Endothelial cell of hepatic sinusoid (primary cell): ENCODE results near the gene PFN3.
"Not testable (repeated sequence)": the region's sequence is repeated elsewhere in the genome, so short reads cannot be mapped to it uniquely, and the experiment has no call there.

Experiments used
- in situ Hi-C: cut with HindIII; loops from 2 replicates; pipeline ENCODE4 v1.10.0; 2017; ENCODE audit warnings: low sequenced_read_pairs

PFN3 gene

DNA sequence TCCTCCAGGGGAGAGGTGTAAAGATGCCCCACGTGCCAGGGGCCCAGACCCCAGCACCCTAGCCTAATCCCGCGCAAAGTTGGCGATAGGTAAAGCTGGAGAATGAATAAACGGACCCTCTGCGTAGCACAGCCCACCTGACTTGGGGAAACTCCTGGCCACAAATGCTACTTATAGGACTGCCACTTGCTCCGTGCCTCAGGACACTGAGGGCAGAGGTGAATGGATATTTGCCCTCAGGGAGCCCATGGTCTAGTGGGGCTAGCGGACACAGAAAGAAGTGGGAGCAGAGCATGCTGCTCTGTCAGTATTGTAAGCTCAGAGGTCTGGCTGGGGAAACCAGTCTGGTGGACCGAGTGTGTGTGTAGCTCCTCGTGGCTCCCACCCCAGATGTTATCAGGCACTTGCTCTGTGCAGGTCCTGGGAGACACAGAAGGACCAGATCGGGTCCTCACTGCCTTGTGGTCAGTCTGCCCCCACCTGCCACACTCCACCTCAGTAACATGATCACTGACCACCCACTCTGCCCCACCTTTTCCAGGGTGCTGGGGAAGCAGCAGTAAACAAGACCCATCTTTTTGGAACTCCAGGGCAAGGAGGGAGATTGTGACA is 26.9 kb upstream of the PFN3 start:
- in situ Hi-C loops = loop anchor here (25.0 kb wide), 1 partner anchor 315 kb away; no protein-coding TSS in a partner anchor

DNA sequence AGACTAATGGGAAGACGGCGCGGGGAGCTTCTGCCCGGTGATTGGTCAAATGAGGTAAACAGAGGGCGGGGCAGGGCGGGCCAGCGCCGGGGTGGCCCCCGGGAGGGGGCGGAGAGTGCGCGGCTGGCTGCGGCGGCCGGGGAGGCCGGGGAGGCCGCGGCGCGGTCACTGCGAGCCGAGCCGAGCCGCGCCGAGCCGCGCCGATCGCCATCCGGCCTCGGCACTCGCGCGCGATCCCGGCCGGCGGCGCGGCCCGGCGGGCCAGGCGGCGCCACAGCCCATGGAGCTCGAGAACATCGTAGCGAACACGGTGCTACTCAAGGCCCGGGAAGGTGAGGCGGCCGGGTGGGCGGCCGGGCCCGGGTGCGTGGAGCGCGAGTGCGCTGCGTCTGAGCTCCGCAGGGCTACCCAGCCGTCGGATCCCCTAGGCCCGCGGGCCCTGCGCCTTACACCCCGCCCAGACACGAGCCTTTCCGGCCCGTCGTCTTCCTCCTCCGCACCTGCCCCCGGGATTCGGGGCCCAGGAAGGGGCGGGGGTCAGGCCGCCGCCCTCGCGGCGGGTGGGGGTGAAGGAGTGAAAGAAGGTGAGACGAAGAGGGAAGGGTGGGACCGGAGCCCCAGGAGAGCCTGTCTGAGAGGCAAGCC is 26.2 kb upstream of the PFN3 start, which contains the start of gene GRK6:
TSS of gene GRK6 (plus strand) at position 111 of the 645 bp plus-strand sequence. CDS start at position 281, 170 bp downstream.
- in situ Hi-C loops = loop anchor here (25.0 kb wide), 1 partner anchor 314 kb away; no protein-coding TSS in a partner anchor

DNA sequence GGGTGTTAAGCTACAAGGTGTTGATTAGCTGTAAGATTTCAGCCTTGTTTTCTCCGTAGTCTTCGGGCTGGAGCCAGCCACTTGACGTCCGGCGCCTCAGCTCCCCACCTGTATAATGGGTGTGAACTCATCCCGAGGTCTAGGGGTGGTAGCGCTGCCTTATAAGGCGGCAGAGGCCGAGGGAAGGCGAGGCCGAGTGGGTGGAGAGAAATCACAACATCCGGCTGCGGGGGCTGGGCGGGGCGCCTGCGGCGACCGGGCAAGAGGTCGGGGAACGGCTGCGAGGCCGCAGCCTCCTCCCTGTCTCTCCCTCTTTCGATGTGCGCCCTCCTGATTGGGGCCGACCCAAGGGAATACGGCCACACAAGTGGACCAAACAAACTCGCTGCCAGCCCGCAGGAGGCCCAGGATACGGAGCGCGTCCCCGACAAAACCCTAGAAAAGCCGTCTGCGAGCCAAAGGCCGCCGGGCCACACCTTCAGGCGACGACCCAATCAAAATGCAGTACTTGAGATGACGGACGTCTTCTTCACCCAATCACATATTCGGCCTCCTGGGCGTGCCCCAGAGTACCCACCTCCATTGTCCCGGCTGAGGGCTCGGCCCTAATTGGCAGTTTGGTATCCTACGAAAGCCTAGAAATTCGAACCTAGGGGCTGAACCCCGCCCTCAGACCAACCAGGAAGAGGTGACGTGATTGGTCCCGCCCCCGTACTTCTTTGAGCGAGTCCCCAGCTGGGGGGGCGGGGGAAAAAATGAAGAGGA is 25.5 kb upstream of the PFN3 start:
- in situ Hi-C loops = loop anchor here (25.0 kb wide), 1 partner anchor 314 kb away; no protein-coding TSS in a partner anchor

DNA sequence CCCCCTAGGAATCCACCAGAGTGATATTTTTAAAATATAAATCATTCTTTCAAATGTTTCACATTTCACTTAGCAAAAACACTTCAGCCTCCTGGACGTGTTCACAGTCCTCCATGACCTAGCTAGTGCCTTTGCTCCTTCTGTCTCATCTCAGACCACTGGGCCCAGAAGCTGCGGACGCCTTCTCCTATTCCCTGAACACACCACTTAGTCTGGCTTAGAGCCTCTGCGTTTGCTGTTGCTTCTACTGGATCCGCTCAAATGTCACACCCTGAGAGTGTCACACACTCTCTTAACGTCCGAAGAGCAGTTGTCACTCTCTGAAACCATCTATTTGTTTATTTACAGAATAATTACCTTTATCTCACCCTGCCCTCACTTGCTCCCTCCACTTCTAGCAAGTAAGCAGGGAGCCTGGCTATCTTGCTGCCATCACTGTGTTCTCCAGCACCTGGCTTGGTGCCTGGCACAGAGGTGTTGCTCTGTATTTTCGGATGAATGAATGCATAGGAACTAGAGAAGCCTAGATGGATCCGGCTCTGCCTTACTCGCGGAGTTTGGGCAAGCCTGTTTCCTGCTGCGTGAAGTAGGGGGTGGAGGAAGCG is 24.8 kb upstream of the PFN3 start:
- in situ Hi-C loops = loop anchor here (25.0 kb wide), 1 partner anchor 313 kb away; no protein-coding TSS in a partner anchor

DNA sequence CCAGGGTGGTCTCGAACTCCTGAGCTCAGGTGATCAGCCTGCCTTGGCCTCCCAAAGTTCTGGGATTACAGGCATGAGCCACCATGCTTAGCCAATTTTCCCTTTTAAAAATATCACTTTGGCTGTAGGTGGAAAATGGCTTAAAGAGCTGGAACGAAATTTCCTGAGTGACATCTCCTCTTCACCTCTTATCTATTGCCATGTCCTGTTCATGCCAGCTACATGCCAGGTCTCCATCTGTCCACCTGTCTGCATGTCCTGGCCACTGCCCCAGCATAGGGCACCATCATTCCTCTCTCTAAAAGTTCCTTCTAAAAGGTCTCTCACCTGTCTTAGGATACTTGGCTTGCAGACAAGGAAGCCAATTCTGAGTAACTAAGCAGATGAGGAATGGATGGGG is 23.2 kb upstream of the PFN3 start:
- in situ Hi-C loops = no loop called here

DNA sequence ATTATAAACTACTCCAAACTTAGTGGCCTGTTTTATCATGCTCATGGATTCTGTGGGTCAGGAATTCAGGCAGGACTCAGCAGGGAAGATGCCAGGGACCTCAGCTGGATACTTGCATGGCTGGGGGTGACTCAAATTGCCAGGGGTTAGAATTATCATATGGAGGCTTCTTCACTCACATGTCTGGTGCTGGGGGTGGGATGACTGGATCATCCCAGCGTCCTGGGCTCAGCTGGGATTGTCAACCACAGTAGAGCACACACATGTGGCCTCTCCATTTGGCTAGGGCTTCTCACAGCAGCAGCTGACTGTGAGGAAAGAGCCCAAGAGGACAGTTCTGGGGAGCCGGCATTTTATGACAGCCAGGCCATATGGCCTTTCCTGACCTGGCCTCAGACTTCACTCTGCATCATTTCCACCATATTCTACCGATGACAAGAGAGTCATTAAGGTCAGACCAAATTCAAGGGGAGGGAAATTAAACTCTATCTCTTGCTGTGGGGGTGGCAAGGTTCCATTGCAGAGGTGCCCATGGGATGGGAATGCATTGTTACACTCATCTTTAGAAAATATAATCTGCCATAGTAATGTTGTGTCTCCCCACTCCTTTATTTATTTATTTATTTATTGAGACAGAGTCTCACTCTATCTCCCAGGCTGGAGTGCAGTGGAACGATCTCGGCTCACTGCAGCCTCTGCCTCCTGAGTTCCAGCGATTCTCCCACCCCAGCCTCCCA is 20.8 kb upstream of the PFN3 start:
- in situ Hi-C loops = no loop called here

DNA sequence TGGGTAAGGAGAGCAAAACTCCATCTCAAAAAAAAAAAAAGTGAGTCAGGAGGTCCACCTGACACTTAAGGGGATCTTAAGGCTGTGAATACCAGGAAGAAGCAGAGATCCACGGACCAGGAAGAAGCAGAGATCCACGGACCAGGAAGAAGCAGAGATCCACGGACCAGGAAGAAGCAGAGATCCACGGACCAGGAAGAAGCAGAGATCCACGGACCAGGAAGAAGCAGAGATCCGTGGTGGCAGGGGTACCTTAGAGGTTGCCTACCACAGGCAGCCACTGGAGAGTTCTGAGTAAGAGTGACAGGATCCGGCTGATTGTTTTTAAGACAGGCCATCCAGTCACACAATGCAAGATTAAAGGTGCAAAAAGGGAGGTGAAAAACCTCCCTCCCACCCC is 20.0 kb upstream of the PFN3 start:
- in situ Hi-C loops = not testable (repeated sequence)

DNA sequence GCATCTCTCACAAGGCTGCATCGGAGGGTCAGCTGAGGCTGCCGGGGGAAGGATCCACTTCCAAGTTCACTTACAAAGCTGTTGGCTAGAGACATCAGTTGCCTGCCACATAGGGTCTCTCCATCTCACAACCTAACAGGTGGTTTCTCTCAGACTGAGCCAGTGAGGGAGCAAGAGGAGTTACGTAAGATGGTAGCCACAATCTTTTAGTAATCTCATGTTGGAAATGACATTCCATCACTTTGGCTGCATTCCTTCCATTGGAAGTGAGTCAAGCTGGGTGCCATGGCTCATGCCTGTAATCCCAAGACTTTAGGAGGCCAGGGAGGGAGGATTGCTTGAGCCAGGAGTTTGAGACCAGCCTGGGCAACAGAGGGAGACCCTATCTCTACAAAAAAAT is 18.6 kb upstream of the PFN3 start:
- in situ Hi-C loops = no loop called here

DNA sequence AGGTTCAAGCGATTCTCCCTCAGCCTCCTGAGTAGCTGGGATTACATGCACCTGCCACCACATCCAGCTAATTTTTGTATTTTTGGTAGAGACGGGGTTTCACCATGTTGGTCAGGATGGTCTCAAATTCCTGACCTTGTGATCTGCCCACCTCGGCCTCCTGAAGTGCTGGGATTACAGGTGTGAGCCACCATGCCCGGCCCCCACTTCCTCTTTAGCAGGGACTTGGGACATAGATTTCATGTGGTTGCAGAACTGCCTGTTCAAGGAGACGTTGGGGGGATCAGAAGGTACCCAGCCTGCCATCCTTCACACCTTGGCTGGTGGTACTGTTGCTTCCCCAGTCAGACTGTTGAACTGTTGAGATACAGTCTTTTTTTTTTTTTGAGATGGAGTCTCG is 16.6 kb upstream of the PFN3 start:
- in situ Hi-C loops = not testable (repeated sequence)

DNA sequence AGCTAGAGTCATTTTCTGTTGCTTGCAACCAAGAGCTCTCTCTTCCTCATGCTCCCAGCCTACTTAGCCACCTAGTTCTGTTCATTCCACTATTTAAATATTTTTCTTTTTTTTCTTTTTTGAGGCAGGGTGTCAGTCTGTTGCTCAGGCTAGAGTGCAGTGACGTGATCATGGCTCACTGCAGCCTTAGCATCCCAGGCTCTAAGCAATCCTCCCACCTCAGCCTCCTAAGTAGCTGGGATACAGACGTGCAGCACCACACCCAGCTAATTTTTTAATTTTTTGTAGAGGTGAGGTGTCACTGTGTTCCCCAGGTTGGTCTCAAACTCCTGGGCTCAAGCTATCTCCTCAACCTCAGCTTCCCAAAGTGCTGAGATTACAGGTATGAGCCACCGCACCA is 14.0 kb upstream of the PFN3 start:
- in situ Hi-C loops = no loop called here

DNA sequence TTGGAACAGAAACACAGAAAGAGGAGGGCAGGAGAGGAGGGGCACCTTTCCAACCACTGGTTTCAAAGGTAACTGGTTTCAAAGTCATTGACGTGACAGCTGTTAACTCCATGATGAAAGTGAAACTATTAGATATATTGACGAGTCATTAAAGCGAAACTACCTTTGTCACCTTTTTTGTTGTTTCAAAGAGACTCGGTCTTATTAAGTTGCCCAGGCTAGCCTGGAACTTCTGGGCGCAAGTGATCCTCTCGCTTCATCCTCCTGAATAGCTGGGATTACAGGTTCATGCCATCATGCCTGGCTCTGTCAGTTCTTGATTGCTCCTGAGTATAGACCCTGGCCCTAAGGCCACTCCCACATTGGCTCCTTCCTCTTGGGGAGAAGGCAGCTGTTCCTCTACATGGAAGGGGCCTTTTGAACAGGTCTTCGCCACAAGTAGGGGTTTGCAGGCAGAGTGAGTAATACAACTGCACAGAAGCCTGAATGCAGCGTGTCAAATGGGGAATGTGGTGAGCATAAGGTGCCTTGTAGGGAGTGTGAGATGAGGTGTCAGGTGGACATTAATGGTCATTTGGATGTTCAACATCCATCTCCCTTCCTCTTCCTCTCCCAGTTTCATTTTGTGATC is 12.3 kb upstream of the PFN3 start:
- in situ Hi-C loops = no loop called here

DNA sequence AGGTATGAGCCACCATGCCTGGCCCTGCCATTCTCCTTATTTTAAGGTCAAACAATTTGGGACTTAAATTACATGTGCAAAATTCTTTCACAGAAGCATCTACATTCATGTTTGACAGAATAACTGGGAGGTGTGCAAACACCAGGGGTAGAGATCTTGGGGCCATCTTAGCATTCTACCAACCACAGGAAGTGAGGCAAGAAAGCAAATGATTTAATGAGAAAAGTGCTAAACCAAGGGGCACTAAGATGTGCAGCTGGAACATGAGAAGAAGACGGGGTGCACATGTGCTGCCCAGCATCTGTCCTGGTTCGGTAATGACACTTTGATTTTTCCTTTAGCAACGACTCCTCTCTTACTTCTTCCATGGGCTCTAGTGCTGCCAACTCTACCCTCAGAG is 10.1 kb upstream of the PFN3 start:
- in situ Hi-C loops = no loop called here

DNA sequence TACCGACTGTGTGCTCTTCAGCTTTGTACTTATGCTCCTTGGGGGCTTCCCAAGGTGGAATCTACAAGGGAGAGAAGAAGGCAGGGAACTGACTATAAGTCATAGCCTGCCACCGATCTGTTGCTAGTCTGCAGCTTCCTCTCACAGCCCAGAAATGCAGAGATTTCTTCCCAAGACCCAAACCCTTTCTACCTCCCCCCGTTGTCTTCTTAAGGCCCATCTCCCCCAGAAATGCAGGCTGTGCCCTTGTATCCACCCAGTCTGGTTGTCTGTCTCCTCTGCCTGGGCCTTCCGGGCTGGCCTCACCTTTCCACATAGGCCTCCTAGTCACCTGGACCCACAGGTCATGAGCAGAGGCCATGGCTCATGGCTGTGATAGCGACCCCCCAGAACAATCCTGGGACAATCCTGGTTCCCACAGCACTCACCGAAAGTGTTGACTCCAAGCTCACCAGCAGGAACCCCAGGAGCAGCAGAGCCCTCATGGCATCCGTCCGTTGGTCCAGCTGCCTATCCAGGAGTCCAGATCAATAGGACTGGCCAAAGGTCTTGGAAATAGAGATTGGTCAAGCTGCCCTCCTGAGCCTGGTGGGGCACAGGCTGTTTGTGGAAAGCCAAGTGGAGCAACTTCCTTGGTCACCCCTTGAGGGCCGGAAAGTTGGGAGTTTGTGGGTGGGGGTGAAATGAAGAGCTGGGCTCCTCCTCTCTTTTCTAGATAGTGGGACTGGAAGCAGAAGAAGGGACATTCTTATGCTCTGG is 8.8 kb upstream of the PFN3 start, which contains the start of gene F12:
TSS of gene F12 (minus strand) at position 522 of the 759 bp plus-strand sequence. CDS start at position 485, 37 bp downstream.
- in situ Hi-C loops = loop anchor here (5.0 kb wide), 2 partner anchors 38 to 47 kb away; partner anchors contain the start of gene PRR7

DNA sequence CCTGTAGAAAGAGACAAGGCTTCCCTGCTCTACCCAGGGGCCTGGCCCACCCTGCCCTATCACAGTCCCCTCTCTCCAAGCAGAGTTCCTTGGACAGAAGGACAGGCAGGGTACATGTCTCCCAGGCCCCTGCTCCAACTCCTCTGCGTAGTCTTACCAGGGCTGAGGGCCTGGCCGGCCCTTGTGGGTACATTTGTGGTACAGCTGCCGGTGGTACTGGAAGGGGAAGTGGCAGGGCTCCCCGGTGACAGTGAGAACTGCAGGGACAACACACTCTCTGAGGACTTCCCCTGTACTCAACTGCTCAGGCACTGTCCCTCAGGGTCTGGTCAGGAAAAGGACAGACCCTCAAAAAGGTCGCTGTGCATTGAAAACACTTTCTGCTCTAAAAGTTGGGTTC is 5.3 kb upstream of the PFN3 start:
- in situ Hi-C loops = loop anchor here (5.0 kb wide), 2 partner anchors 41 to 44 kb away; partner anchors contain the start of gene PRR7

DNA sequence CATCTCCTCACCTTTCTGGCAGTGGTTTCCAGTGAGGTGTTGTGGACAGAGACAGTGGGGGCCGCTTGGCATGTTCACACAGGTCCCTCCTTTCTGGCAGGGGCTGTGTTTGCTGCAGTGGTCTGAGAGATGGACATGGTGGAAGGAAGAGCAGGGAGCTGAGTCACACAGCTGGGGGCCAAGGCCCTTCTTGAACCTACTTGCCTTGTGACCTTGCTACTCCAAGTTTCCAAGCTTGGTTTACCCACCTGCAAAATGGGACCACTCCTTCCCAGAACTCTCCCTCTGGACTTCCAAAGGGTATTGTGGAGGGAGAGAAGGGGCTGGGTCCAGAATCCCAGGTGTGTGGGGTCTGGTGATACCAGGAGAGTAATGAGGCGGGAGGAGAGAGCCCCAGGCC is 4.9 kb upstream of the PFN3 start:
- in situ Hi-C loops = loop anchor here (5.0 kb wide), 2 partner anchors 42 to 43 kb away; partner anchors contain the start of gene PRR7

DNA sequence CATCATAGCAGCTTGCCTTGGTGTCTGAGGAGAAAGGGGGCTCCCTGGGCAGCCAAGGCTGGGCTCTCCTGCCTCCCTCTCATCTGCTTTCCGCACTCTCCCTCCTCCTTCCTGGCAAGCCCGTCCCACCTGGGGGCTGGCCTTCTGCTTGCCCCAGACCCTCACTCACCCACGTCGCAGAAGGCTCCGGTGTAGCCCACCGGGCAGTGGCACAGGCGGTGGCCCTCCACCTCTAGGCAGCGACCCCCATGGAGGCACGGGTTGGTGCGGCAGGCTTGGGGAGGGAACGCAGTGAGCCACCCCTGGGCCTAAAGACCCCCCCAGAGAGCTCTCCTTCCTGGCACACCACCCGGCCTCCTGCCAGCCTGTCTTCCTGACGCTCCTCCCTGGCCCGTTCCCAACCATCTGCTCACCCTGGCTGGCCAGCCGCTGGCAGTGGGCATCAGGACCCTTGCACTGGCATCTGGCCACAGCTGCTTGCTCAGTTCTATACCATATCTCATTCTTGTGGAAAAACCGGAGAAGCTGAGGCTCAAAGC is 4.2 kb upstream of the PFN3 start:
- in situ Hi-C loops = loop anchor here (5.0 kb wide), 2 partner anchors 42 to 43 kb away; partner anchors contain the start of gene PRR7

DNA sequence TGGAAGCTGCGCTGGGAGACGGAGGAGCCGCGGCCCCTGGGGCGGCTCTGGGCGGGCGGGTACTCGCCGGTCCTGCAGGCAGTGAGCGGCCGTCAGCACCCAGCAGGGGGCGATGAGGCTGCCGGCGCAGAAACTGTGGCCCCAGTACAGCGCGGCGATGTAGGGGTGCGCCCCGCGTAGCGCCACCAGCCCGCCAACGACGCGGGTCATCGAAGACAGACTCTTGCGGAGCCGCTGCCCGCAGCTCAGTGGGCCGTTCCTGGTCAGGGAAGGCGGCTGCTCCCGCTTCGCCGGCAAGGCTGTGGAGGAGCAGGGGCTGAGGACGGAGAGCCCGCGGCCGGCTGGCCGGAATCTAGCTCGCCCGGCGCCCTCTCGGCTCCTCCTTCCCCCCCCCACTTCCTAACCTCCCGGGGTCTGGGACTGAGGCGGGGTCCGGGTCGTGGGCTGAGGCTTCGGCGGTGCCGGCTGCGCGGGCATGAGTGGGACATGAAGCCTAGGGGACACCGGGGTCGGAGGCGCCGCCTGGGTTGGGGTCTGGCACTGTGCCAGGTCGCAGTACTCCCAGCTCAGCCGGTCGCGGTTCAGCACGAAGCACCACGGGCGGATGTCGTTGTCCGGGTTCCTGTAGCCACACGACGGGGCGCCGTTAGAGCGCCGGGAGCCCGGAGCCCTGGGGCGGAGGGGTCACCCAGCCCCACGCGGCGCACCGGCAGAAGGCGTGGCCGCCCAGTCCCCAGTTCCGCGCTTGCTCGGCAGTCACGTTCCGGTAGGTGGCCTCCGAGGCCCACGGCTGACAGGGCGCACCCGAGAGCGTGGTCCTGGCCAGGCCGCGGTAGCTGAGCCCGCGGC is 3.6 kb upstream of the PFN3 start:
- in situ Hi-C loops = no loop called here
